HG03196 (cell line): ENCODE results near the gene AHSG.

ENCODE experiments used
- ATAC-seq: cut with Tn5 transposase; IDR thresholded peaks from one replicate; pipeline ENCODE4 v1.9.1; 2021; ENCODE audit not compliant: unreplicated experiment

The AHSG gene

DNA sequence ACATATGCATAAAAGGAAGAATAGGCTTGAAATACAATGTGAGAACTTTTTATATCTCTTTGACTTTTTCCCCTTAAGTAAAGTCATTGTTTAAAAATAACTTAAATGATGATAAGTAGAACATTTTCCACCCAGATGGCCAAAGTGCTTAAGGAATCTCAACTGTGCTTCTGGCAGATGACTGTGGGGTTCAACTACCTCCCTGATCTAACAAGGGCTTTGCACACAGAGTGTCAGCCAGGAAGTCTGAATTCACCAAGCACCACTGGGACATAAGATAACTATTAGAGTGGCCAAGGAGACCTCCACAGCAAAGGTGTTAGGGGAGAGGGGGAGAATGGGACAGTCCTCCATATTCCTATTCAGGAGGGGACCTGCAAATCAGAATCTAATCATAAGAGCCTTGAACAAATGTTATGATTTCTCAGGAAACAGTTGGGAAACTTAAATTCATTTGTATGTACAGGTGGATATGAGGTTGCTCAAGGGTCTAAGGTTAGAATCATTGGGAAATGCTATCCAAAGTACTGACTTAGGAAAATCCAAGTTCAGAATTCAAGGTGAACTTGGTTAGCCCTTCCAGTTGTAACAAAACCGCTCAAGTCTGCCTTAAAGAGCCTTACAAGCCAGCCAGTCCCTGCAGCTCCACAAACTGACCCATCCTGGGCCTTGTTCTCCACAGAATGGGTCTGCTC is 27.1 kb downstream of the AHSG start, which contains the start of gene FETUB:
Gene FETUB, plus strand, starts transcription at position 622 of the 695 bp plus-strand sequence. Its CDS starts 62 bp downstream, at position 684.
- no peak for ATAC-seq

DNA sequence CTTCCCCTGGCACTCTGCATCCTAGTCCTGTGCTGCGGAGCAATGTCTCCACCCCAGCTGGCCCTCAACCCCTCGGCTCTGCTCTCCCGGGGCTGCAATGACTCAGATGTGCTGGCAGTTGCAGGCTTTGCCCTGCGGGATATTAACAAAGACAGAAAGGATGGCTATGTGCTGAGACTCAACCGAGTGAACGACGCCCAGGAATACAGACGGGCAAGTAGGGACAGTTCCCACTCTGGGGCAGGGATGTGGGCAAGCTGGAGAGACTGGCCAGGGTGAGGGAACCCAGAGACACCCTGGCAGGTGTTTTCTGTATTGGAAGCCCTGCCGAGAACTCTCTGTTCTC is 27.6 kb downstream of the AHSG start:
- no peak for ATAC-seq

DNA sequence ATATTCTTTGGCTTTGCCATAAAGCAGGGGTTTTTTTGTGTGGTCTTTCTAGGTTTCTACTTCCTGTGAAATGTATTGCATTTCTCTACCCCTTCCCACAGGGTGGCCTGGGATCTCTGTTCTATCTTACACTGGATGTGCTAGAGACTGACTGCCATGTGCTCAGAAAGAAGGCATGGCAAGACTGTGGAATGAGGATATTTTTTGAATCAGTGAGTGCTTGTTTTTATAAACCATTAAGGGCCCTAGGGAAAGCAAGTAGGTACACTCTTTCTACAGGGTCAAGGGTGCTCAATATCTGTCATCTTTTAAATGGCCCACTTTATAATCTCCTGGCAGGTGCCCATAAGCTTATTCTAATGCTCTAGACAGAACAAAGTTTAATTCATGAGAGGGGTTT is 28.1 kb downstream of the AHSG start:
- ATAC-seq, result no peak

GRCh38 chr3:186642014-186642413 is 29.2 kb downstream of the AHSG start:
- ATAC-seq, result no peak

DNA sequence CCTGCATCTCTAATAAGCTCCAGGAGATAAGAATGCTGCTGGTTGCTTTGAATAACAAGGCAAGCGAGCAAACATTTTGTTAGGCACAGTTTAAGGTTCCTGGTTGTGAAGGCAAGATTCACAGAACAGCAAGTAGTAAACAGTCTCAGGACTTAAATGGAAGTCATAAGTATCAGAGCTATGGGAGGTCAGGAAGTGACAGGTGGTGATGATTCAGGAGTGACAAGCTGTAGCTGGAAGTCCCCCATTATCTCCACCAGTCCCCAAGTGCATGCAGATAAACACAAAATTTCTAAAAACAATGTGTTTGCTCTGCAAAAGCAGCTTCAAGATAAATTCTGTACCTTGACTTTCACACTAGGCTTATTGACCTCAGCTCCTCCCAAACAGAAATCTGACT is 30.6 kb downstream of the AHSG start:
- ATAC-seq, result no peak

GRCh38 chr3:186644683-186645082 is 31.8 kb downstream of the AHSG start:
- no peak for ATAC-seq

- ATAC-seq, result no peak
Measured at GRCh38 chr3:186646106-186646505, 33.2 kb downstream of the AHSG start.

- no peak for ATAC-seq
Measured at GRCh38 chr3:186646841-186647240, 34.0 kb downstream of the AHSG start.

DNA sequence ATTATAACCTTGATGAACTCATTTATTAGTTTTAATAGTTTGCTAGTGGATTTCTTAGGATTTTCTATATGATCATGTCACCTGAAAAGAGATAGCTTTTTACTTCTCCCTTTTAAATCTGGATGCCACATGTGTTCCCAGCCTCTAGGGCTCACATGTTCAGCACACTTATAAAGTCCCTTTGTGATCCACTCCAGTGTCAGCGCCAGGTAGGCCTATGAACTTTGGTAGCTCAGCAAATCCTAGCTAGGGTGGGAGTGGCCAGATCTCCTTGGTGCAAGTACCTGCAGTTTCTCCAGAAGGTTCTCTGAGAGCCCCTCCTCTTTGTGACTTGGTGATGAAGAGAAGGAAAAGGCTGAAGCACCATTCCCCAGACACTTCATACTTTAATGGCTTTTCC is 36.0 kb downstream of the AHSG start:
- no peak for ATAC-seq

DNA sequence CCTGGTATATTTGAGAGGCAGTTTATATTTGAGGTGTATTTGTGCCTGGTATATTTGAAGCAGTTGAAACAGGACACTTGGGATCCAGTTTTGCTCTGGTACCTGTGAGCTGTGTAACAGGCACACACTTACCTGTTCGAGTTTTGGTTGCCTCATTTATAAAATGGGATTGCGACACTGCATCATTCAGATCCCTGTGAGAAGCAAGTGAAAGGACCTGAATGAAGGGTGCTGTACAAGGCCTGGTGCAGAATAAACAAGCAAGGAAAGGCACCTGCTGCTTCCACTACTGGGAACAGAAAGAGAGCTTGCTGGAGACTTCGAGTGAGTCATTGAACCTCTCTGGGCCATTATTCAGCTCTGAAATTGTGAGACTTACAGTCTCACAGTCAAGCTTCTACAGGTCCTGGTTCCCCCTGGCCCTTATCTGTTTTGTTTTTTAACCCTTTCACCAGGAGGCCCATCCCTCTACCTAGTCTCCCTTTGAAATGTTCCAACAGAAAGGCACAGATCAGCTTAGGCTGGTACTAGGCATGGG is 38.9 kb downstream of the AHSG start:
- ATAC-seq, result no peak

DNA sequence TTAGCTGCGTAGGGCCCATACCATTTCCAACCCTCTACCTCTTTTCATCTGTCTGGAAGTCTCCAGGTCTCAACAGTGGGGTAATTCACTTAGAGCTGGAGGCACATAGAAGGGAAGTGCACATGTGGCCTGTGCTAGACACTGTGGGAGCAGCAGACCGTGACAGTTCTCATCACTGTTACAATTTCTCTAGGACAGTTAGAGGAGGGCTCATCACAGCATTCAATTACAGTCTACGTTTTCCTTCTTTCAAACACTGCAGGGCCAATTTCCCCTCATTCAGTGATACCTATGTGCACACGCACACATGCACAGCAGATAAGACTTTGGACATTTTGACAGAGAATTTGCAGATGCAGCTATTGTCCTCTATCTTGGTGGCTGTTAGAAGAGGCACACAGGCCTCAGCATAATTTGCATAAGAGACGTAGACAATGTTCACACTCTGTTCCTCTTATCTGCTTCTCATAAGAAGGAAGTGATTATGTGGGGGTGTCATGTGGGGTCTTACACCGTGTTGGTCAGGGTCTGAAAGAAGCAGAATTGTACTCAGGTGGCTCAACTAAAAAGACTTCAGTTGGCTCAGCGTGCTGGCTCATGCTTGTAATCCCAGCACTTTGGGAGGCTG is 40.3 kb downstream of the AHSG start:
- ATAC-seq, result peak; percentile 90

DNA sequence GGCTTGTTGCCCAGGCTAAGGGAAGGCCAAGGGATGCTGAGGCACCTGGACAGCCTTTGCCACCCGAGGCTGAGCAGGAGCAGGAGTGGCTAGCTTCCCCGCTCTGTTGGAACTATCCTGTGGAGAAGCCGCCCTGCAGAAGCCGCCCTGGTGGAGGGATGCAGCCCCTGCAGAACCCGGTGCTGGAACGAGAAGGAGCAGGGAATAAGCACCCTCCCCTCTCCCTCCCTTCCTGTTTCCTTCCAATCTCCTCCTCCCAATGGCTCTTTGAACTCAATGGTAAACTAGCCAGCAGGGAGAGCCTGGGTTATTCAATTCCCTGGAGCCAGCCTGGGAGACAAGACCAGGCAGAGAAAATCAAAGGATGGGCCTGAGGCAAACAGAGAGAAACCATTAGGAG is 41.1 kb downstream of the AHSG start:
- ATAC-seq, result no peak

DNA sequence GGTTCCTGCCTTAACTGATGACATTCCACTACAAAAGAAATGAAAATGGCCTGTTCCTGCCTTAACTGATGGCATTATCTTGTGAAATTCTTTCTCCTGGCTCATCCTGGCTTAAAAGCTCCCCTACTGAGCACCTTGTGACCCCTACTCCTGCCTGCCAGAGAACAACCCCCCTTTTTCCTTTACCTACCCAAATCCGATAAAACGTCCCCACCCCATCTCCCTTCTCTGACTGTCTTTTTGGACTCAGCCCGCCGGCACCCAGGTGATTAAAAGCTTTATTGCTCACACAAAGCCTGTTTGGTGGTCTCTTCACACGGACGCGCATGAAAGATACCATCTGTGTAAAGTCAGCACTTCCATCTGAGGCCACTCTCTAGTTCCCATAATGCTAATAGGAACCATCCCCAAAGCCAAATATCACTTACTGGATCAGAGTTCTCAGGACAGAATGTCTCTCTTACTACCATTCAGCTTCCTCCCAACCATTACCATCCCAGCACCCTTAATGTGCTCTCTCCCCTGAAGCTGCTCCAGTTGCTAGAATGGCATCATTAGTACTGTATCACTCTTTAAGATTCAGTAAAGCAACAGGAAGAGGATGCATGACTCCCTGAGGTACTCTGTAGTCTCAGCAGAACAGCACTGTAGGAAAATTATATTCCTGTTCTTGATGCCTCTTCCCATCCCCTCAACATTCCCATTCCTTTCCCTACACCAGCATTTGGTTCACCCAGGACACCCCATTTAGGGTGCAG is 50.7 kb downstream of the AHSG start:
- no peak for ATAC-seq

DNA sequence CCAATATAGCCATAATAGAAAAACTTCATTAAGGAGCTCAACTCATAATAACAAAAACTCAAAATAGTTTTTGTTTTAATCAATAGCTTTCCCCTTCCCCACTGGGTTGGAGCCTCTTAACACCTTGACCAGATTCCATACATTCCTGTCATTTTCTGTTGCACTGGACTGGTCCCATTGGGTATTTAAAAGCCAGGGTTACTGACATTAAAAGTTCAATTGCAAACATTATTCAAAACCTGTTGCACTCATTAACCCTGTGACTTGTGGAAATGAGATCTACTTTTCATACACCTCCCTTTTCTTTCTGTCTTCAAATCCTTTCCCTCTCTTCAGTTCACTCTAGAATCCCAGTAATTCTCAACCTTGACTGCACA is 51.2 kb downstream of the AHSG start:
- no peak for ATAC-seq

DNA sequence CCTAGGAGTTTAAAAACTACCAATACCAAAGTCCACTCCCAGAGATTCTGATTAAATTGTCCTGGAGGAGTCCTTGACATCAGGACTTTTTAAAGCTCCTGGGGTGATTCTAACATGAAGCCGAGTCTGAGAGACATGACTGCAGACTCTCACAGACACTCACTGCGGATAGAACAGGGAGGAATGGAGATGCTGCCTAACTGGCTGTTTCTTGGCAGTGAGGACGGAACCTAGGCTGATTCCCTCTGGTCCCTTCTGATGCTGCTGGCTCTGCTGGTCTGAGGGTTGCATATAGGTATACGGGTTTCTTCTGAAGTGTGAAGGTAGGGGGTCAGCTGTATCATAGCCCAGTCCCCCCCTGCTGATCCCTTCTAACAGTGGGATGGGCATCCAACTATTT is 51.6 kb downstream of the AHSG start:
- no peak for ATAC-seq

GRCh38 chr3:186665625-186666188 is 52.8 kb downstream of the AHSG start, which contains the start of gene HRG:
HRG (plus strand) TSS chr3:186666014; CDS start chr3:186666032, 18 bp downstream.
- no peak for ATAC-seq

DNA sequence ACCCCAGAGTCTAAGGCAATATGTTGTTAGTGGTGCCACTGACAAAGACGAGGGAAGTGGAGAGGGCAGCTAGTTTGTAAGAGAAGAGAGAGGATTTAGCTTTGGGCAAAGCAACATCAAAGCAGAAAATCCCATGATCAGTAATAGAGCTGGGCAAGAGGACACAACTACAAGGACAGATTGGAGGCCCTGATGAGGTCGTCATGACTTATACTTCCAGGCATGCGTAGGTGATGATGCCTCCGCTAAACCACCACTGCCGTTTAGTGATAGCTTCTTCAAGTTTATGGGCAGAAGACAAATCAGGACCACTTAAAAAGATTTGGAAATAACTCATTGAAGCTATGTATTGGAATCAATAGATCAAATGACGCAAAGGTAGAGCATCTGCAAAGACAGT is 55.6 kb downstream of the AHSG start:
- ATAC-seq, result no peak

DNA sequence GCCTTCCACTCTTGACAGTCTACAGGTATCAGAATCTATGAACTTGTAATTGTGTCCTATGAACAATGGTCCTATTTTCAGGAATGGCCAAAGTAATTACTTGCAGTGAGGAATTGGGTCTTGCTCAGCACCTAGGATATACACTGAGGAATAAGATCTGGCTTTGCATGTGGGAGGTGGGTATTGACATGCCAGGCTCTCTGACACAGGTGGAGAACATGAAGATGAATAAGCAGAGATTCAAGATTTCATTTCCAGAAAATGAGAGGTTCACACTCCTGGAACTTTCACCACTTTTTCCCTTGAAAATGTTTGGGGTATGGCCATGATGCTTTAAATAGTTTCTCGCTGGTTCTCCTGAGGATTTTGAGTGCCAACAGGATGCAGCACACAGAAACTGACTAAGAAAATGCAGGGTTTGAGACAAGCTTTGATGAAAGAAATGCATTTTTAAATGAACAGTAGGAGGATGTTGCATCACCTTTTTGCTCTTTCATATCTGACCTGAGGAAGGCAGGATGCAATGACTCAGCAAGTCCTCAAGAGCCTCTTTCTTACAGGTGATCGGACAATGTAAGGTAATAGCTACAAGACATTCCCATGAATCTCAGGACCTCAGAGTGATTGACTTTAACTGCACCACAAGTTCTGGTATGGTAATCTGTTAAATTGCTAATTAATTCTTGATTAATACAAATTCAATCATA is 56.7 kb downstream of the AHSG start:
- no peak for ATAC-seq

DNA sequence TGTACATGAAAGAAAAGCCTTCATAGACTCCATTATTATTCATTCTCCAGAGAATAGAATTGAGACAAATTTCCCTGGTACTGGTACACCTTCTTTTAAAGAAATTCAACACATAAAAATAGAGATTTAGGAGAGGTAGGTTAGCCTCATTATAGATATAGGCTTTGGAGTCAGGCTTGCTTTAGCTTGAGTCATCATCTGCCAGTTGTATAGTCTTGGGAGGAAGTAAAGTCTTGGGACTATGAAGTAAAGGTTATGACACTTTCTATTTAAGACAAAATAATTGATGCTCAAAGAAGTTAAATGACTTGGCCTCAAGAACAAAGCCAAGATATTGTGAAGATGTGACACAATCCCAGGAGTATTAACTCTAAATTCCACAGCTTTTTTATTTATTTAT is 57.3 kb downstream of the AHSG start:
- ATAC-seq, result no peak
